HL-60 (cell line): ENCODE measurements around the gene ZNF598.

ENCODE experiments used
- DNase-seq, 2 experiments: peaks; one replicate each; pipeline ENCODE4 v3.0.0-alpha.2; 2010 to 2020; ENCODE audit warnings: low read depth in 1 of 2, low spot score in 1 of 2
- H3K27ac ChIP-seq: fragments of 250-450 bp; sonication (Bioruptor Pico); replicated peaks from 2 replicates; pipeline ENCODE4 v1.5.1; 2020; ENCODE audit warnings: mild to moderate bottlenecking, moderate library complexity
- H3K27me3 ChIP-seq: fragments of 250-450 bp; sonication (Bioruptor Pico); 2 replicates; pipeline ENCODE4 v1.5.1; 2021; ENCODE audit warnings: mild to moderate bottlenecking, moderate library complexity; ENCODE audit not compliant: insufficient read depth, poor library complexity, severe bottlenecking
- H3K4me3 ChIP-seq: replicated peaks from 2 replicates; pipeline ENCODE4 v1.5.1; 2011; ENCODE audit warnings: mild to moderate bottlenecking, control low read depth, low read length; ENCODE audit not compliant: insufficient read depth
- GABPA ChIP-seq: IDR thresholded peaks from 2 replicates; pipeline ENCODE4 v1.6.1; 2012; ENCODE audit warnings: low read depth
- POLR2AphosphoS5 ChIP-seq: IDR thresholded peaks from 2 replicates; pipeline ENCODE4 v1.6.1; 2012; ENCODE audit warnings: low read depth
- REST ChIP-seq: IDR thresholded peaks from 2 replicates; pipeline ENCODE4 v1.6.1; 2012; ENCODE audit warnings: low read depth; ENCODE audit not compliant: insufficient replicate concordance
- SPI1 ChIP-seq: IDR thresholded peaks from 2 replicates; pipeline ENCODE4 v1.6.1; 2012; ENCODE audit warnings: low read depth, mild to moderate bottlenecking, borderline replicate concordance
- TF ChIP-seq, protein P1 (sequence below): IDR thresholded peaks from one replicate; pipeline ENCODE4 v1.5.1; 2011; ENCODE audit warnings: low read length, control low read depth, inconsistent platforms; ENCODE audit not compliant: insufficient read depth

Gene ZNF598

GRCh38 chr16:1978476-1979120 is 31.0 kb downstream of the ZNF598 start:
- no peak for DNase-seq
- Histone ChIP-seq H3K27me3 (peaks cover 29% of the 10 kb centered on the region), H3K4me3 (no peak overlapping the region), H3K27ac (no peak overlapping the region)
- TF ChIP-seq, protein P1, sequence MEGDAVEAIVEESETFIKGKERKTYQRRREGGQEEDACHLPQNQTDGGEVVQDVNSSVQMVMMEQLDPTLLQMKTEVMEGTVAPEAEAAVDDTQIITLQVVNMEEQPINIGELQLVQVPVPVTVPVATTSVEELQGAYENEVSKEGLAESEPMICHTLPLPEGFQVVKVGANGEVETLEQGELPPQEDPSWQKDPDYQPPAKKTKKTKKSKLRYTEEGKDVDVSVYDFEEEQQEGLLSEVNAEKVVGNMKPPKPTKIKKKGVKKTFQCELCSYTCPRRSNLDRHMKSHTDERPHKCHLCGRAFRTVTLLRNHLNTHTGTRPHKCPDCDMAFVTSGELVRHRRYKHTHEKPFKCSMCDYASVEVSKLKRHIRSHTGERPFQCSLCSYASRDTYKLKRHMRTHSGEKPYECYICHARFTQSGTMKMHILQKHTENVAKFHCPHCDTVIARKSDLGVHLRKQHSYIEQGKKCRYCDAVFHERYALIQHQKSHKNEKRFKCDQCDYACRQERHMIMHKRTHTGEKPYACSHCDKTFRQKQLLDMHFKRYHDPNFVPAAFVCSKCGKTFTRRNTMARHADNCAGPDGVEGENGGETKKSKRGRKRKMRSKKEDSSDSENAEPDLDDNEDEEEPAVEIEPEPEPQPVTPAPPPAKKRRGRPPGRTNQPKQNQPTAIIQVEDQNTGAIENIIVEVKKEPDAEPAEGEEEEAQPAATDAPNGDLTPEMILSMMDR = no peak
- no peak for TF ChIP-seq REST
- no peak for TF ChIP-seq GABPA
- TF ChIP-seq POLR2AphosphoS5 = no peak
- TF ChIP-seq SPI1 = no peak

- Histone ChIP-seq H3K4me3 (no peak overlapping the region), H3K27me3 (peaks cover 21% of the 10 kb centered on the region), H3K27ac (no peak overlapping the region)
- DNase-seq = no peak
- no peak for TF ChIP-seq REST
- TF ChIP-seq, protein P1 = no peak
- no peak for TF ChIP-seq POLR2AphosphoS5
- no peak for TF ChIP-seq SPI1
- TF ChIP-seq GABPA = no peak
Measured at GRCh38 chr16:1977875-1978268, 31.7 kb downstream of the ZNF598 start.

GRCh38 chr16:1976951-1977874 is 32.4 kb downstream of the ZNF598 start:
- TF ChIP-seq POLR2AphosphoS5 (no peak), SPI1 (no peak), REST (no peak), GABPA (no peak)
- TF ChIP-seq, protein P1 = no peak
- DNase-seq = no peak

More at GRCh38 chr16:1976951-1977874, 32.4 kb downstream of the ZNF598 start:
- Histone ChIP-seq H3K4me3 (no peak overlapping the region), H3K27ac (no peak overlapping the region), H3K27me3 (peaks cover 19% of the 10 kb centered on the region)
